Mammary epithelial cell (primary cell): Measurements from ENCODE around the gene NTN4.

Experiments
- CTCF ChIP-seq, 2 donors: IDR thresholded peaks in 1 of 2; conservative IDR thresholded peaks in 1 of 2; 2 replicates each; pipeline ENCODE4 v1.5.1; 2011 to 2012; ENCODE audit warnings: inconsistent platforms in 2 of 2, low read length in 2 of 2, mild to moderate bottlenecking in 2 of 2, control low read depth in 1 of 2, low read depth in 1 of 2; ENCODE audit not compliant: insufficient read depth in 1 of 2; ENCODE audit errors: extremely low read depth in 1 of 2
- EZH2 ChIP-seq: IDR thresholded peaks from 2 replicates; pipeline ENCODE4 v1.6.1; 2012; ENCODE audit warnings: low read length, inconsistent platforms, borderline replicate concordance

DNA sequence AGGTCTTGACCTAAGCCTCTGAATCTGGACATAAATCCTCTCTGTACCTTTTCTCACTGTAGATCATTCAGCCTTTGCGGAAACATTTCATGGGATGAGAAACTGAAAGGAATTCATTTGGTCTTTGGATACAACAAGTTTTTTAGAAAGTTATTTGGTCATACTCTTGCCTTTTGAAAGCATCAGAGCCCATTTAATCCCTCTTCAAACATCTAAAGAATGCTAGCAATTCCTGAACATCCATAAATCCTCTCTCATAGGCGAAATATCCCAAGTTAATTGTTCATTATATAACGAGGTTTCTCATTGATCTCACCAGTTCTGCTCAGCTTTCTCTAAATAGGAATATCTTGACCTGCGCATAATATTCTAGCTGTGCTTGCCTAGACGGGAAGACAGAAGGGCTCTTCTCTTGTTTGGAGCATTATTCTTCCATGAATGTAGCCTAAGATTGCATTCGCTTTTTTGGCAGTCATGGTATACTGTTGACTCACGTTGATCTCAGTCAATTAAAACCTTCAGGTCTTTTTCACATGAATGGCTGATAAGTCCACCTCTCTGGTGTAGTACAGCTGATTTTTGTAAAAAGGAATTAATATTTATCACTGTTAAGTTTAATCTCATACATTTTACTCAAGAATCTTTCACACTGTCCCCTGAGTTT is 24.1 kb downstream of the NTN4 start:
- TF ChIP-seq EZH2 (no peak), CTCF (conservative IDR thresholded peaks at IDR 0.05 in 1 of 2, IDR thresholded peaks at IDR 0.05 in 1 of 2; ENCODE audit: extremely low read depth in 1 of 2, insufficient read depth in 1 of 2, low read depth in 1 of 2, low read length in 2 of 2) (no peak)
